GM20000 (cell line): ENCODE data around the gene RIT1.

ENCODE experiments used
- DNase-seq: peaks from one replicate; pipeline ENCODE4 v3.0.0; 2012; ENCODE audit warnings: low spot score
- CTCF ChIP-seq: IDR thresholded peaks from 2 replicates; pipeline ENCODE4 v1.5.1; 2012; ENCODE audit warnings: mild to moderate bottlenecking, control low read depth; ENCODE audit errors: extremely low read depth, missing control alignments

RIT1 gene

GRCh38 chr1:155861896-155862295, 49.3 kb downstream of the RIT1 start:
- TF ChIP-seq CTCF: no peak
- DNase-seq: no peak

- no peak for DNase-seq
- no peak for TF ChIP-seq CTCF
These were observed 50.1 kb downstream of the RIT1 start for GRCh38 chr1:155860970-155861510.

GRCh38 chr1:155859881-155860871, 51.0 kb downstream of the RIT1 start:
- peak; percentile 73 for DNase-seq
- TF ChIP-seq CTCF: no peak

- peak; percentile 92 for DNase-seq
- TF ChIP-seq CTCF: no peak
These were observed 51.8 kb downstream of the RIT1 start, which contains the start of gene SYT11 for GRCh38 chr1:155859234-155859829. SYT11 (plus strand) TSS chr1:155859567; CDS start chr1:155859762, 195 bp downstream.

- no peak for DNase-seq
- no peak for TF ChIP-seq CTCF
These were observed 52.3 kb downstream of the RIT1 start for GRCh38 chr1:155858800-155859233.

- peak; percentile 90 for DNase-seq
- TF ChIP-seq CTCF: no peak
These were observed 53.9 kb downstream of the RIT1 start, which contains the start of gene GON4L for GRCh38 chr1:155856975-155857930. GON4L (minus strand) TSS chr1:155857214; CDS start chr1:155853780, 3,434 bp downstream.
